Measurements from ENCODE around the gene MSL3B.

DNA sequence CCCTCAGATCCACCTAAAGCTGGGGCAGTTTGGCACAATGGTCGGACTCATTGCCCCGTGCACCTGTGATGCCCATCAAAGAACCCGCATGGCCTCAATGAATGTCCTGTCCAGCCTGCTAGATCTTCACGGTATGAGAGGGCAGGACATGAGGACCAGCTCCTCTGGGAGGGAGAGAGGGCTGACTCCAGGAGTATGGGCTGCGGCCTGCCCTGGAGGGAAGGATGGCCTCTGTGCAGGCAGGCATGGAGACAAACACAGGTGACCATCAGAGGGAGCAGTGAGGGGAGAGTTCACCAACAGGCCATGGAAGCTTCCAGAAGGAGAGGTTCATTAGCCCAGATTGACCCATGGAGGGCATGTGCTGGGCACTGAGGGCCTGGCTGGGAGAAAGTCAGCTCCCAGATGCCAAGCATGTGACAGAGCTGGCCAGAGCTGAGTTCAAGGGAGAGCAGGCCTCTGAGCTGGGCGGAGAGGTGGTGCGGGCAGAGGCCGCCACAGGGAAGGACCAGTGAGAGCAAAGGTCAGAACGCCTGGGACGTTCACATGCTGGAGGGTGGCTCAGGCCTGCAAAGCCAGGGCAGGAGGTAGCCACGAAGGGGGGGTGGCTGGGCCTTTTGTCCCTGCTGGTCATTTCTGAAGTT, 50.1 kb downstream of the MSL3B start:
- TF ChIP-seq, protein P1, sequence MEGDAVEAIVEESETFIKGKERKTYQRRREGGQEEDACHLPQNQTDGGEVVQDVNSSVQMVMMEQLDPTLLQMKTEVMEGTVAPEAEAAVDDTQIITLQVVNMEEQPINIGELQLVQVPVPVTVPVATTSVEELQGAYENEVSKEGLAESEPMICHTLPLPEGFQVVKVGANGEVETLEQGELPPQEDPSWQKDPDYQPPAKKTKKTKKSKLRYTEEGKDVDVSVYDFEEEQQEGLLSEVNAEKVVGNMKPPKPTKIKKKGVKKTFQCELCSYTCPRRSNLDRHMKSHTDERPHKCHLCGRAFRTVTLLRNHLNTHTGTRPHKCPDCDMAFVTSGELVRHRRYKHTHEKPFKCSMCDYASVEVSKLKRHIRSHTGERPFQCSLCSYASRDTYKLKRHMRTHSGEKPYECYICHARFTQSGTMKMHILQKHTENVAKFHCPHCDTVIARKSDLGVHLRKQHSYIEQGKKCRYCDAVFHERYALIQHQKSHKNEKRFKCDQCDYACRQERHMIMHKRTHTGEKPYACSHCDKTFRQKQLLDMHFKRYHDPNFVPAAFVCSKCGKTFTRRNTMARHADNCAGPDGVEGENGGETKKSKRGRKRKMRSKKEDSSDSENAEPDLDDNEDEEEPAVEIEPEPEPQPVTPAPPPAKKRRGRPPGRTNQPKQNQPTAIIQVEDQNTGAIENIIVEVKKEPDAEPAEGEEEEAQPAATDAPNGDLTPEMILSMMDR (IDR thresholded peaks at IDR 0.05): no peak
- TF ChIP-seq POLR2A (IDR thresholded peaks at IDR 0.05): no peak
